GM12872 (cell line): ENCODE results near the gene TMEM175.

Experiments used
- CTCF ChIP-seq: IDR thresholded peaks from 3 replicates; pipeline ENCODE4 v1.5.1; 2011; ENCODE audit warnings: low read depth, mild to moderate bottlenecking, low read length, moderate library complexity; ENCODE audit not compliant: insufficient read depth

Gene TMEM175

GRCh38 chr4:900073-900472, 32.2 kb upstream of the TMEM175 start:
- TF ChIP-seq CTCF = no peak

- TF ChIP-seq CTCF = no peak
Measured at GRCh38 chr4:900721-901120, 31.5 kb upstream of the TMEM175 start.

- TF ChIP-seq CTCF = no peak
Measured at GRCh38 chr4:901192-901910, 30.9 kb upstream of the TMEM175 start.

- no peak for TF ChIP-seq CTCF
Measured at GRCh38 chr4:903066-904046, 28.9 kb upstream of the TMEM175 start.

- no peak for TF ChIP-seq CTCF
Measured at GRCh38 chr4:905485-906338, 26.5 kb upstream of the TMEM175 start.

- no peak for TF ChIP-seq CTCF
Measured at GRCh38 chr4:906339-907102, 25.7 kb upstream of the TMEM175 start.
